Adipocyte (in vitro differentiated cells): ENCODE data around the gene TBC1D10B.

Experiments
- DNase-seq: peaks from one replicate; pipeline ENCODE4 v3.0.0-alpha.2; 2015; ENCODE audit warnings: low read depth
- H3K27me3 ChIP-seq: replicated peaks from 2 replicates; pipeline ENCODE4 v1.7.0; 2013; ENCODE audit warnings: mild to moderate bottlenecking, low read length, moderate library complexity; ENCODE audit not compliant: control insufficient read depth, insufficient read depth
- H3K36me3 ChIP-seq: 2 replicates; pipeline ENCODE4 v1.7.0; 2013; ENCODE audit warnings: low read length, mild to moderate bottlenecking, moderate library complexity; ENCODE audit not compliant: control insufficient read depth, insufficient read depth, severe bottlenecking
- H3K4me1 ChIP-seq: 2 replicates; pipeline ENCODE4 v1.7.0; 2013; ENCODE audit warnings: mild to moderate bottlenecking, low read length, moderate library complexity; ENCODE audit not compliant: control insufficient read depth, insufficient read depth
- H3K4me3 ChIP-seq: 2 replicates; pipeline ENCODE4 v1.7.0; 2013; ENCODE audit warnings: mild to moderate bottlenecking, low read length, moderate library complexity
- H3K9ac ChIP-seq: 2 replicates; pipeline ENCODE4 v1.7.0; 2013; ENCODE audit warnings: mild to moderate bottlenecking, low read length, moderate library complexity
- H3K9me3 ChIP-seq: 2 replicates; pipeline ENCODE4 v1.7.0; 2013; ENCODE audit warnings: mild to moderate bottlenecking, low read length, moderate library complexity; ENCODE audit not compliant: control insufficient read depth

TBC1D10B gene

GRCh38 chr16:30378236-30379157 is 8.2 kb upstream of the TBC1D10B start:
- H3K9ac ChIP-seq: peak overlapping the region; percentile 92
- no peaks in the 10 kb centered on the region for H3K9me3 ChIP-seq
- H3K27me3 ChIP-seq: no peaks in the 10 kb centered on the region
- peak; percentile 100 for DNase-seq
- H3K36me3 ChIP-seq: no peaks in the 10 kb centered on the region
- H3K4me1 ChIP-seq: peaks cover 14% of the 10 kb centered on the region
- peak overlapping the region; percentile 89 for H3K4me3 ChIP-seq

DNA sequence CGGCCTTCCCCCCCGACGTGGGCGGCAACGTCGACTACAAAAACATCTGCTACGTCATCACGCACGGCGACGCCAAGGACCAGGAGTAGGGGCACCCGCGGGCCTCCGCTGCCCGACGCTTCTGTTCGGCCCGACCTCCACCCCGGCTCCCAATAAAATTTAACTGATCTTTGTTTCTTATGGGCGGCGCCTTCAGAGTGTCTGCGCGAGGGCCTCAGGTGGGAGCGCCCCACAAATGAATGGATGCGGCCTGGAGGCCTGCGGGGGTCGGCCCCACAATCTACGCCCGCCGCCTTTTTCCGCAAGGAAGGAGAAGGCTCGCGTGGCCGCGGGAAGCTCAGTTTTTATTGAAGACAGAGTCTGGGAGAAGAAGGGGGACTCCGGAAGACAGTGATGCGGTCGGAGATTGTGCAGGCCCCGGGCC is 7.5 kb upstream of the TBC1D10B start:
- peak; percentile 92 for DNase-seq
- Histone ChIP-seq H3K4me3 (peak overlapping the region; percentile 81), H3K9ac (peak overlapping the region; percentile 92), H3K36me3 (no peaks in the 10 kb centered on the region), H3K9me3 (no peaks in the 10 kb centered on the region), H3K4me1 (peaks cover 11% of the 10 kb centered on the region), H3K27me3 (no peaks in the 10 kb centered on the region)

- Histone ChIP-seq H3K36me3 (no peaks in the 10 kb centered on the region), H3K4me1 (peaks cover 11% of the 10 kb centered on the region), H3K4me3 (peak overlapping the region; percentile 81), H3K9ac (peak overlapping the region; percentile 92), H3K27me3 (no peaks in the 10 kb centered on the region), H3K9me3 (no peaks in the 10 kb centered on the region)
- no peak for DNase-seq
These were observed 6.9 kb upstream of the TBC1D10B start for GRCh38 chr16:30377050-30377811.

DNA sequence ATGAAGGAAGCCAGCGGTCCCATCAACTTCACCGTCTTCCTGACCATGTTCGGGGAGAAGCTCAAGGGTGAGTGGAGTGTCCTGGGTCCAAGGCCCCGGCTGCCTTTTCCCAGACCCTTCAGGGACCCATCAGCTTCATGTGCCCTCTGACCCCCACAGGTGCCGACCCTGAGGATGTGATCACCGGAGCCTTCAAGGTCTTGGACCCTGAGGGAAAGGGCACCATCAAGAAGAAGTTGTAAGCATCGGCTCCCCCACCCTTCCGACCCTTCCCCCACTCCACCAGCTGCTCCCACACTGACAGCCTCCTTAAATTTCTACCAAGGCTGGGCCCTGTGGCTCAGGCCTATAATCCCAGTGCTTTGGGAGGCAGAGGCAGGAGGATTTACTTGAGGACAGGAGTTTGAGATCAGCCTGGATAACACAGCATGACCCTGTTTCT is 6.2 kb upstream of the TBC1D10B start:
- no peak for DNase-seq
- no peaks in the 10 kb centered on the region for H3K27me3 ChIP-seq
- H3K36me3 ChIP-seq: no peaks in the 10 kb centered on the region

GRCh38 chr16:30375864-30376263 is 5.6 kb upstream of the TBC1D10B start:
- no peak overlapping the region for H3K9ac ChIP-seq
- no peaks in the 10 kb centered on the region for H3K9me3 ChIP-seq
- no peak for DNase-seq
- peaks cover 14% of the 10 kb centered on the region for H3K4me1 ChIP-seq
- no peak overlapping the region for H3K4me3 ChIP-seq
- no peaks in the 10 kb centered on the region for H3K36me3 ChIP-seq
- no peaks in the 10 kb centered on the region for H3K27me3 ChIP-seq

More for the DNA sequence above, 6.2 kb upstream of the TBC1D10B start:
- Histone ChIP-seq H3K9me3 (no peaks in the 10 kb centered on the region), H3K9ac (no peak overlapping the region), H3K4me3 (no peak overlapping the region), H3K4me1 (peaks cover 11% of the 10 kb centered on the region)

- no peak for DNase-seq
- Histone ChIP-seq H3K4me3 (no peak within 1 kb of the TSS), H3K27me3 (no peaks in the 10 kb centered on the region), H3K4me1 (peaks cover 14% of the 10 kb centered on the region), H3K9ac (no peak within 1 kb of the TSS), H3K9me3 (no peaks in the 10 kb centered on the region), H3K36me3 (no peaks in the 10 kb centered on the region)
These were observed 4.2 kb upstream of the TBC1D10B start, which contains the start of gene MYL11 for GRCh38 chr16:30374538-30374937. MYL11 (plus strand) TSS chr16:30374802; CDS start chr16:30374858, 56 bp downstream.

- Histone ChIP-seq H3K9me3 (no peaks in the 10 kb centered on the region), H3K36me3 (no peaks in the 10 kb centered on the region), H3K27me3 (no peaks in the 10 kb centered on the region), H3K9ac (no peak overlapping the region), H3K4me1 (peaks cover 14% of the 10 kb centered on the region), H3K4me3 (no peak overlapping the region)
- no peak for DNase-seq
These were observed 2.4 kb upstream of the TBC1D10B start for GRCh38 chr16:30372725-30373124.

GRCh38 chr16:30372038-30372712 is 1.9 kb upstream of the TBC1D10B start:
- Histone ChIP-seq H3K9me3 (no peaks in the 10 kb centered on the region), H3K27me3 (no peaks in the 10 kb centered on the region), H3K36me3 (no peaks in the 10 kb centered on the region), H3K4me3 (no peak overlapping the region), H3K9ac (no peak overlapping the region), H3K4me1 (peaks cover 16% of the 10 kb centered on the region)
- DNase-seq: no peak

DNA sequence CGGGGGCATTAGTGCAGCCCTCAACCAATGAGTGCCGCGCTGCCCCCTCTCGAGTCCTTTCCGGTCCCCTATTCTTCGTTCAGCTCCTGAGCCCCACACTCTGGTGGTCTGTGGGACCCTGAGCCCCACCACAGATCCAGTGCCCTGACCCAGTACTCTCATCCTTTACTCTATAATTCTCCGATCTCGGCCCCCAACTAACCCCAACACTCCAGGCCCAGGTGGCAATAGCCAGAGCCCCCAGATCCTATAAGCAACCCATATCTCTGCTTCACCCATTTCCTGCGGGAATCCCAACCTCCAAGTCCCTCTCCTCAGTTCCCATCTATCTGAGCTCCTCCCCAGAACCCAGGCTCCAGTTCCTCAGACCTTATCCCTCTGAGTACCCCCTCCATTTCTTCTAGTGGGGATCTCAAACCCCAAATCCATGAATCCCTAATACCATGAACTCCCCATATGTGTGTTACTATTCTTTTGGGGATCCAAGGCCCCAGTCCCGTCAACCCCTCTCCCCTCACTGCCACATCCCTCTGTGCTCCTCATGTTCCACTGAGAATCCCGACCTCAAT is 1.0 kb upstream of the TBC1D10B start:
- H3K9ac ChIP-seq: peak overlapping the region; percentile 87
- no peak for DNase-seq
- H3K4me1 ChIP-seq: peaks cover 21% of the 10 kb centered on the region
- H3K9me3 ChIP-seq: no peaks in the 10 kb centered on the region
- peak overlapping the region; percentile 79 for H3K4me3 ChIP-seq
- H3K36me3 ChIP-seq: no peaks in the 10 kb centered on the region
- H3K27me3 ChIP-seq: no peaks in the 10 kb centered on the region

DNA sequence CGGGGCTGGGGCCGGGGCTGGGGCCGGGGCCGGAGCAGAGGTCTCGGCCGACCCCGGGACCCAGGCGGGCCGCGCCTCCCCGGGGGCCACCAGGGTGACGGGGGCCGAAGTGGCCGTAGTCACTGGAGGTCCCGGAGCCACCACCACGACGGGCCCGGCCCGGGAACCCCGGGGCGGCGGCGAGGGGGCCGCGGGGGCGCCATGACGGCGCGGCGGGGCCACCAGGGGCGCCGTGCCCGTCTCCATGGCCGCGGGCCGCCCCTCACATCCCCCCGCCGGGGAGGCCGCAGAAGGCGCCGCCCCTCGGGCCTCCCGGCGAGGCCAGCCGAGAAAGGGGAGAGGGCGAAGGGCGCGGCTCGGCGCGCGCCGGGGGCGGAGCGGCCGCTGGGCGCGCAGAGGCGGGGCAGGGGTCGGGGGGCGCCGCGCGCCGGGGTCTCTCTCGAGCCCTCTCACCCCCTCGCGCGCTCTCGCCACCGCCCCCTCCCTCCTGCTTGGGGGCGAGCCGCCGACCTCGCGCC is 297 bp downstream of the TBC1D10B start:
- Histone ChIP-seq H3K4me1 (peaks cover 21% of the 10 kb centered on the region), H3K27me3 (no peaks in the 10 kb centered on the region), H3K9ac (peak overlapping the region; percentile 77), H3K36me3 (peaks cover 8% of the 10 kb centered on the region), H3K4me3 (peak overlapping the region; percentile 89), H3K9me3 (no peaks in the 10 kb centered on the region)
- no peak for DNase-seq
